Adrenal gland (tissue), 5 donors: ENCODE results near the gene MRPL55.

Source experiments
- POLR2A ChIP-seq, 2 donors: fragments of 450-650 bp; IDR thresholded peaks; one replicate each; pipeline ENCODE4 v1.6.1; 2017; ENCODE audit warnings: antibody characterized with exemption in 2 of 2, mild to moderate bottlenecking in 2 of 2, moderate library complexity in 1 of 2
- TF ChIP-seq, protein P1 (sequence below), 6 experiments: fragments of 450-650 bp in 4 of 6; fragments of 200-600 bp in 2 of 6; sonication (generic) in 1 of 6; IDR thresholded peaks; 1 replicate in 5 of 6; 2 replicates in 1 of 6; pipeline versions ENCODE4 v1.5.1 to v1.8.0; 2016 to 2021; ENCODE audit warnings: antibody characterized with exemption in 6 of 6, mild to moderate bottlenecking in 2 of 6, moderate library complexity in 1 of 6
- donor health status: DM: no; HTN: no; CAD: no.

GRCh38 chr1:228157729-228158126, 48.6 kb upstream of the MRPL55 start:
- TF ChIP-seq, protein P1, sequence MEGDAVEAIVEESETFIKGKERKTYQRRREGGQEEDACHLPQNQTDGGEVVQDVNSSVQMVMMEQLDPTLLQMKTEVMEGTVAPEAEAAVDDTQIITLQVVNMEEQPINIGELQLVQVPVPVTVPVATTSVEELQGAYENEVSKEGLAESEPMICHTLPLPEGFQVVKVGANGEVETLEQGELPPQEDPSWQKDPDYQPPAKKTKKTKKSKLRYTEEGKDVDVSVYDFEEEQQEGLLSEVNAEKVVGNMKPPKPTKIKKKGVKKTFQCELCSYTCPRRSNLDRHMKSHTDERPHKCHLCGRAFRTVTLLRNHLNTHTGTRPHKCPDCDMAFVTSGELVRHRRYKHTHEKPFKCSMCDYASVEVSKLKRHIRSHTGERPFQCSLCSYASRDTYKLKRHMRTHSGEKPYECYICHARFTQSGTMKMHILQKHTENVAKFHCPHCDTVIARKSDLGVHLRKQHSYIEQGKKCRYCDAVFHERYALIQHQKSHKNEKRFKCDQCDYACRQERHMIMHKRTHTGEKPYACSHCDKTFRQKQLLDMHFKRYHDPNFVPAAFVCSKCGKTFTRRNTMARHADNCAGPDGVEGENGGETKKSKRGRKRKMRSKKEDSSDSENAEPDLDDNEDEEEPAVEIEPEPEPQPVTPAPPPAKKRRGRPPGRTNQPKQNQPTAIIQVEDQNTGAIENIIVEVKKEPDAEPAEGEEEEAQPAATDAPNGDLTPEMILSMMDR (IDR thresholded peaks at IDR 0.05) = no peak
- no peak for TF ChIP-seq POLR2A (IDR thresholded peaks at IDR 0.05)
